ENCODE results near the gene PMS1.
"Not testable (repeated sequence)": the region's sequence is repeated elsewhere in the genome, so short reads cannot be mapped to it uniquely, and the experiment has no call there.

PMS1 gene

DNA sequence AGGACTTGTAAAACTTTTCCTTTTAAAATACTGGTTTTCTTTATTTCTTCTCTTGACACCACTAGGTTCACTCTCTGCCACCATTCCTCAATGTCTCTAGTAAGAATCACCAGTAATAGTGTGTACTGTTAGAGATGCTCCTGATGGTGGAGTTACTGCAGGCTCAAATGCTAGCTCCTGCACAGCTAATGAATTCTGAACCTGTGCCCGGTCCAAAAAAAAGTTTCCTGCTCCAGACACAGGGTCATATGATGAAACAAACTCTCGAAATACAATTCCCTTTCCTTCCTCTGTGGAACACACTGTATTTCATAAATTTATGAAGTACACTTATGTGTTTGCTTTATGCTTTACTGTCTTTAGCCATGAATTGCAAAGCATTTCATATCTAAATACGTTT is 19.2 kb downstream of the PMS1 start:
- no peak for DNase-seq (ENCODE audit: insufficient read length, low spot score)
- no peak for FAIRE-seq

DNA sequence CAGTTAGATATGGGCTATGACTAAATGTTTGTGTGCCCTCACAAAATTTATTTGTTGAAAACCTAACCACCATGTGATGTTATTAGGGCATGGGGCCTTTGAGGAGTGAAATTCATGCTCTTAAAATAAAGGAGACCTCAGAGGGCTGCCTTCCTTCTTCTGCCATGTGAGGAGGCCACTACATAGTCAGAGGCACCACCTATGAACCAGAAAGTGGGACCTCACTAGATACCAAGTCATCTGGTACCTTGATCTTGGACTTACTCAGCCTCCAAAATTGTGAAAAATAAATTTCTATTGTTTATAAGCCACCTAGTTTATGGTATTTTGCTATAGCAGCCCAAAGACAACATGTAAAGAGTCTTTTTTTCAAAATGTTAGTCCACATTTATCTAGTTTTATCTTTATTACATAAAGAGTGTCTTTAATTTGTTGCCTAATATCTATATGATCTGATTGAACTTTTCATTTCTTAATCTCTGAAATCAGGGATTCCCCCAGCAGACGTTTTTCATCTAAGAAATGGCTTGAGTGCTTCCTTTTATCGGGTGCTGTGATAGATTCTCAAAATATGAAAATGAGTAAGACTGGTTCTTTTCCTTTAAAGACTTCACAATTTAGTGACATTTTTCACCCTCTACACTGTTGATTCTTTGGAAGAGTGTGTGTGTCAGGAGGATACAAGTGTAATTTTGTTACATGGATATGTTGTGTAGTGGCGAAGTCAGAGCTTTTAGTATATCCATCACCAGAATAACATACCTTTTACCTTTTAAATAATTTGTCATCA is 34.2 kb downstream of the PMS1 start:
- FAIRE-seq = no peak

DNA sequence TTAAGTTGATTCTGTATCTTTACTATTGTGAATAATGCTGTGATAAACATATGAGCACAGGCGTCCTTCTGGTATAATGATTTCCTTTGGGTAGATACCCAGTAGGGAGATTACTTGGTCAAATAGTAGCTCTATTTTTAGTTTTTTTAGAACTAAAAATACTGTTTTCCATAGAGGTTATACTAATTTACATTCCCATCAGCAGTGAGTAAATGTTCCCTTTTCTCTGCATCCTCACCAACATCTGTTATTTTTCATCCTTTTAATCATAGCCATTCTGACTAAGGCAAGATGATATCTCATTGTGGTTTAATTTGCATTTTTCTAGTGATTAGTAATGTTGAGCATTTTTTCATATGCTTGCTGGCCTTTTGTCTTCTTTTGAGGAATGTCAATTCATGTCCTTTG is 35.1 kb downstream of the PMS1 start:
- no peak for DNase-seq (ENCODE audit: insufficient read length, low spot score)
- no peak for FAIRE-seq

More for the DNA sequence above, 34.2 kb downstream of the PMS1 start:
- no peak for DNase-seq (ENCODE audit: insufficient read length, low spot score)

DNA sequence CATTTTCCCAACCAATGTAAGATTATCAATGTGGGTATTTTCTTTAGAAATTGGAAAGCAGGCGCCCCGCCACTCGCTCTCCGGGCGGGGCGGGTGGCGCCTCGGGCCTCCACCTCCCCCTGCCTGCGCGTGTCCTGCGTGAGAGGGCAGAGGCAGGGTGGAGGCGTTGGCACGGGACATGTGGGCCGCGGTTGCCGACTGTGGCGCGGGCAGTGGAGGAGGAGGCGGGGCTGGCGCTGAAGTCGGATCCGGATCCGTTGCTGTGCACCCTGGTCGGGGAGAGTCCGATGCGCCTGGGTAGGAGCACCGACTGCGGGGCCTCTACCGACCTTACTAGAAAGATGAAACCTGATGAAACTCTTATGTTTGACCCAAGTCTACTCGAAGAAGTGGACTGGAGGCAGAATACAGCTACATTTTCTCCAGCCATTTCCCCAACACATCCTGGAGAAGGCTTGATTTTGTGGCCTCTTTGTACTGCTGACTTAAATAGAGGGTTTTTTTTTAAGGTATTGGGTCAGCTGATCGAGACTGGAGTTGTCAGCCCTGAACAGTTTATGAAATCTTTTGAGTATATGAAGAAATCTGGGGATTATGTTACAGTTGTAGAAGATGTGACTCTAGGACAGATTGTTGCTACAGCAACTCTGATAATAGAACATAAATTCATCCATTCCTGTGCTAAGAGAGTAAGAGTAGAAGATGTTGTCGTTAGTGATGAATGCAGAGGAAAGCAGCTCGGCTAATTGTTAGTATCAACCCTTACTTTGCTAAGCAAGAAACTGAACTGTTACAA is 37.9 kb downstream of the PMS1 start:
- DNase-seq (ENCODE audit: insufficient read length, low spot score) (no peak), FAIRE-seq (no peak)

DNA sequence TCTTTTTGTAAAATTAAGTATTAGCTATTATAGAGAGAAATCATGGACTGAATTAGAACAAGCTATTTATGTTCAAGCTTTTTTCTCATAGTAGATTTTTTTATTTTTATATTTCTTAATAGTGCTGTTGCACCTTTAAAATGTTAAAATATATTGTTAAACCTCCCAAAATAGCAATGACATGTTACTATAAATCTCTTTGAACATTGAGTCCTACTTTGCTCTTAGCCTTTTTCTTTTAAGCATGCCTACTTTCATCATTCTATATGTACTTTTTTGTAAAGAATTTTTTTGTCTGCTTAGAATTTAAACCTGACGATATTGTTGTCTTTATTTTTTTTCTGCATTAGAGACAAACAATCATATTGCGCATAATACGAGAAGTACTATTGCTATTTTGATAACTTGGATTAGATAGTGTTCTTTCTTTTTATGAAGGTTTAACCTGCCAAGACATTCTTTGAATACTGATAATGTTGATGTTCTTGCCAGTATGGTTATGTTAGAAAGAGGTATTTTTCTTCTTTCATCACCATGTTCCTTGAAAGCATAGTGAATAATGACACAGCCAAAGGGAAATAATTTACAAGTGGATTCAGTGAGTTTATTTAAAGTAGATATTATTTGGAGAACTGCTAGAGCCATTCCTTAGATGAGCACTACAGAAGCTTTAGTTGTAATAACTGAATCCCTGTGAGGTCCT is 40.6 kb downstream of the PMS1 start:
- FAIRE-seq = no peak
- DNase-seq (ENCODE audit: insufficient read length, low spot score) = no peak

DNA sequence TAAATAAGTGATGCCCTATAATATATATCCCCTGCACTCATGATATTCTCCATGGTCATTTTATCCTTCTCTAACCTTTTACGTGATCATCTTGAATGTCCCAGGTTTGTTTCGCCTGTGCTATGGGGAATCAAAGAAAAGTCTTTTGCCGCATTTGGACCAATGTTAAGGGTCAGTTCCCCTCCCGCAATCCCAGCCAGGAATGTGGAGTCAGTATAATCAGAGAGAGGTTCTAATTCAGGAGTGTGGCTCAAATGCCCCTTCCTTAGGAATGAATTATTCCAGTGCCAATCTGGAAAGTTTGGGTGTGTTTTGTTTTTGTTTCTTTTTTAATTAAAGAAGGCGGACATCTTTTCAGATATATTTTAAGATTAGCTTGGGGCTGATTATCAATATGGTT is 41.8 kb downstream of the PMS1 start:
- no peak for DNase-seq (ENCODE audit: insufficient read length, low spot score)
- FAIRE-seq = no peak

DNA sequence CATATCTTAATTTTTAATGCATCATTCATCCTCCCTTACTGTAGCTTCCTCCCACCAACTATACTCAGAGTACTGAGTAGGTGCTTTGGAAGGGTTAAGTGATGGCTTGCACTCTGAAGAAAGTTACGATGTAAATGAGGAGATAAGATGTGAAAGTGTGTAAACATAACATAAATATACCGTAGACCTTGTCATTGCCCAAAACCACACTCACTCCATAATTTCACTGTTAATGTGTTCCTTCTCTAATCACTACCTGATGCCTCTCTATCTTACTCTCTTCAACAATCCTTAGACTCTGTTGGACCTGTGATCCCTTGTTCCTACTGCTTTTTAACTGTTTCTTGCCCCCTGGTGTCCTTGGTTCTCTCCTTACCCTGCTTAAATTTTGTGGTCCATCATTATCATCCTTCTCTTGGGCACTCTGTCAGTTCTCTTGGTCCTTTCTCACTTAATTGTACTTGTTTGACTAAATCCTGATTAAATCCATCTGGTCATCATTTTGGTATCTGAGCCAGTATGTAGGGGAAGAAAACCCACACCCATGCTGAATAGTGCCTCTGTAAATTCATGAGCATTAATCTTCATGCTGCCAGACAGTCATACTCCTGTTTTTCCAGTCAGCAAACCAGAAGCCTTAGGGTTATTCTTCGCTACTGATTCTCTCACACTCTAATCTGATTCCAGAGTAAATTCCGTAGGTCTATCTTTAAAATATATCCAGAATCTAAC is 45.0 kb downstream of the PMS1 start:
- DNase-seq (ENCODE audit: insufficient read length, low spot score) = no peak

DNA sequence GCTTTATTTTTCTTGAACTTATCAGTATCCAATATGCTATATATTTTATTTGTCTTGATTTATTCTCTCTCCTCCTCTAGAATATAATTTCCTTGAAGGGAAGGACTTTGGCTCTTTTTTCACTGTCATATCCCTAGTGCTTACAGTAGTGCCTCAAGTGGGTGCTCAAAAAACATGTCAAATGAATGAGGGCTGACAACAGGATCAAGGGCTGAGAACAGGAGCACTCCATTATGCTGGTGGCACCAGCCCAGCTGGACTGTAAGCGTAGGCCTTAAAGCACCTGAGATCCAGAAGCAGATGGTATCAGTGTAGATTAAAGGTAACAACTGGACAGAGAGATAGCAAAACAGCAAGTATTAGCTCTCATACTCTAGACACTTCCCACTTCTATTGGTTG is 46.3 kb downstream of the PMS1 start:
- FAIRE-seq = no peak
- no peak for DNase-seq (ENCODE audit: insufficient read length, low spot score)

More for the DNA sequence above, 45.0 kb downstream of the PMS1 start:
- FAIRE-seq = no peak

DNA sequence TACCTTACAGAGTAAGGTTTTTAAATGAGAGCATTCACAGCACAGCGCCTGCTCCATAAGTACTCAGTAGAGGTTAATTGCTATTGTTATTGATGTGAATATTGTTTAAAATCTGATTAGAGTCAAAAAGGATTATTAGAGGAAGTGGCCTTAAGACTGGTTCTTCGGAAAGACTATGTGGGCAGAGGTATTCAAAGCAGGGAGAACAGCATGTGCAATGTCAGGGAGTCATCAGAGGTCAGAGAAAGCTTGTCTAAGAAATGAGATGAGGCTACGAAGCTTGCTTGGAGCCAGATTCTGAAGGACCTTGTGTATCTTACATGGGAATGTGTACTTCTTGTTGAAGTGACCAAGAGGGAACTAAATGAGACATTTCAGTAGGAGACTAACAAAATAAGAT is 49.8 kb downstream of the PMS1 start:
- no peak for FAIRE-seq

DNA sequence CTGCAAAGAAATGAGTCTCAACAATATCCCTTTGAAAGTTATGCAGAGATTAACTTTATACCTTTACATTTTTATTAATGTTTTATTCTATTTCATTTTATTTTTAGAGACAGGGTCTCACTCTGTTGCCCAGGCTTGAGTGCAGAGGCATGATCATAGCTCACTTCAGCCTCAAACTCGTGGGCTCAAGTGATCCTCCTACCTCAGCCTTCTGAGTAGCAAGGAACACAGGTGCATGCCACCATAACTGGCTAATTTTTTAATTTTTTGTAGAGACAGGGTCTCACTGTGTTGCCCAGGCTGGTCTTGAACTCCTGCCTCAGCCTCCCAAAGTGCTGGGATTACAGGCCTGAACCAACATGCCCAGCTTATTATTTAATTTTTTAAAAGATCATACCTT is 50.4 kb downstream of the PMS1 start:
- DNase-seq (ENCODE audit: insufficient read length, low spot score); FAIRE-seq: not testable (repeated sequence)

More for the DNA sequence above, 49.8 kb downstream of the PMS1 start:
- no peak for DNase-seq (ENCODE audit: insufficient read length, low spot score)

DNA sequence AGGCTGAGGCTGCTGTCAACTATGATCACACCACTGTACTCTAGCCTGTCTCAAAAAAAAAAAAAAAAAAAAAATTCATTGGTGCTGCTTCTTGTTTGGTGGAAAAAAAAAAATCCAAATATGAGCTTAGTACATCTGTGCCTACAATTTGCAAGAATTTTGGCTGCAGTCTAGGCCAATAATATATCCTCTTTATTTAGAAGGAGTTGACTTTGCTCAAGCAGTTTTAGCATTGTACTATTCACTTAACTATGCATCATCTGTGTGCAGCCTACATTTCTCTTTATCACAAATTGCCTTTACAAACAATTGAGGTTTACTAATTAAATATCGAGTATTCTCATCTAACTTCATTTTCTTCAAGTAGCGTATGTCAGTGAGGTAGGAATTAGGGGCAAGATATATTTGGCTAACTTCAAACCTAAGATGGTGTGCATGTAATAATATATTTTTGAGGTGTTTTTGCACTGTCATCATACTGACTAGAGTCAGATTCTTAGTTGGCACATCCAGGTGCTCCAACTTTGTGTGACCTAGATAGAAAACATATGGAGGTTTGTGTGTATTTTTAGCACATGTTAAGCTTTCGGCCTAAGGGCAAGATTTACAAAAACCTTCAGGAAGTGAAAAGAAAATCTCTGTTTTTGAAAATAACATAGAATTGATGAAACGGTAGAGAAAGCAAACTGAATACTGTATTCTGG is 51.8 kb downstream of the PMS1 start:
- no peak for DNase-seq (ENCODE audit: insufficient read length, low spot score)
- FAIRE-seq = no peak

DNA sequence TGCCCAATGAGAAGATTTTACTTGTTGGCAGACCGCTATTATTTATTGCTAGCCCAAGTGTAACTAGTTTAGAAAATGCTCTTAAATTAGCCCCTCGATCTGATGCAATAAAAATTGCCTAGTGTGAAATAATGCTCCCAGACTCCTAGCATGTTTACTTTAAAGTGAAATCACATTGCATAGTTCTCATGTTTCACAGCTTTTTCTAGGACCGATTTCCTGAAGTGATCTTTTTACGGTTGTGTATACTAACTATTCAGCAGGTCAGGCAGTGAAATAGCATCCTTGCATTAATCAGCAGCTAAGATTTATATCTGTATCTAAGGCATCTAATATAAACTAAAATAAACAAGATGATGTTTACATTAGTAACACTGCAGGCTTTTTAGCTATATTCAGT is 52.4 kb downstream of the PMS1 start:
- no peak for DNase-seq (ENCODE audit: insufficient read length, low spot score)
- FAIRE-seq = no peak

DNA sequence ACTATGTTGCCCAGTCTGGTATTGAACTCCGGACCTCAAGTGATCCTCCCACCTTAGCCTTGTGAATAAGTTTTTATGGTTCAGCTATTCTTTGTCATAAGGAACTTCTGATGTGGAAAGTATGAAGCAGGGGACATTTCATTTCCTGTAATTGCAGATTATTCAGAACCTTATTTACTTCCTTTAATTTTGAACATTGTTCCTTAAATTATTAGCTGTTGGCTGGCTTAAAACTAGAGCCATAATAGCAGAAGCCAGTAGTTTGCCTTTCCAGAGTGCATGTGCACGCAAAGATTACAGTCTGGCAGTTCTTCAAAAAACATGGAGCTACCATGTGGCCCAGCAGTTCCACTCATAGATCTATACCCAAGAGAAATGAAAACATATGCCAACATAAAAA is 53.1 kb downstream of the PMS1 start:
- DNase-seq (ENCODE audit: insufficient read length, low spot score) = no peak
- FAIRE-seq = no peak

DNA sequence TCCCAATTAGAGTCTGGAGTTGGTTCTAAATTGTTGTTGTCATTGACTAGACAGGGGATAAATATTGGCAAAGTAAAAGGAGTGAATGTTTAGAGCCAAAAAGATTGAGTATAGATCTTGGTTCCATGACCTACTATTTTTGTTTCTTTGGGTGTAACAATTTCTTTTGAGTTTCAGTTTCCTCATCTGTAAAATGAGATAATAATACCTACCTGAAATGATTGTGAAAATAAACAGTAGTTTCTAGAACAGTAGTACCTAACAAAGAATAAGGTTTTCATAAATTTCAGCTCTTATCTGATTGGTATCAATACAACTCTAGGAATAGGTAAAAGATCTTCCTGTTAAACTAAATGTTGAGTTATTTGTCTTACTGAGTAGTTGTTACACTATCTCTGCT is 56.8 kb downstream of the PMS1 start:
- peak; percentile 89 for FAIRE-seq
- DNase-seq (ENCODE audit: insufficient read length, low spot score) = no peak

DNA sequence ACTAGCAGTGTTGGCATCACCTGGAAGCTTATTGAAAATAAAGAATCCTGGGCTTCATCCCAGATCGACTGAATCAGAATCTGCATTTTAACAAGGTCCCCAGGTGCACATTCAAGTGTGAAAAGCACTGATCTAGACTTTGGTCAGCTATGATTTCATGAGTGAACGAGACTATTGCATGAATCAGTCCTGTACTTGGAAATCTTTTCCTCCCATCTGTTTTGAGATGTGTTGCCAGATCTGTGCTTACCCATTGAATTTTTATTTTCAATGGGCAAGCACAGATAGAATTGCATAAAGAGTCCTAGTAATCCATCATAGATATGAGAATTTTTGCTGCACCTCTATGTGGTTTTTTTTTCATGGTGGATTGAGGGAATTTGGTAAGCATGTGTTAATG is 64.0 kb downstream of the PMS1 start:
- FAIRE-seq (no peak), DNase-seq (ENCODE audit: insufficient read length, low spot score) (no peak)

DNA sequence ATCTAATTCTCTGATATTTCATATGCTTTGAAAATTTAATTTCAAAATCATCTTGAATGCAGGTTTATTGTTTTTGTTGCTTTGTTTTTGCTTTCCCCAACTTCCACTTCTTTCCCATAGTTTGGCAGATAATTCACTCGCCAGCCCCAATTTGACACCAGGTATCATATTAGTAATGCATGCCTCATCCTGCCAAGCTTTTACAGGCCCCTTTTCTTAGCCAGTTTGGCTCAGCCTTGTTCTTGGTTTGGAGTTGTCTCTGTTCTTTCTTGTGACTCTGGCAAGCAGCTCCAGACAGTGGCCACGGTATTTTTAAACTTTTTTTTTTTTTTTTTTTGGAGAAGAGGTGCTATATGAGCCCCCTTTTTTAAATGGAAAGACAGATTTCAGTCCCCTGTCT is 65.3 kb downstream of the PMS1 start:
- no peak for FAIRE-seq
- no peak for DNase-seq (ENCODE audit: insufficient read length, low spot score)

DNA sequence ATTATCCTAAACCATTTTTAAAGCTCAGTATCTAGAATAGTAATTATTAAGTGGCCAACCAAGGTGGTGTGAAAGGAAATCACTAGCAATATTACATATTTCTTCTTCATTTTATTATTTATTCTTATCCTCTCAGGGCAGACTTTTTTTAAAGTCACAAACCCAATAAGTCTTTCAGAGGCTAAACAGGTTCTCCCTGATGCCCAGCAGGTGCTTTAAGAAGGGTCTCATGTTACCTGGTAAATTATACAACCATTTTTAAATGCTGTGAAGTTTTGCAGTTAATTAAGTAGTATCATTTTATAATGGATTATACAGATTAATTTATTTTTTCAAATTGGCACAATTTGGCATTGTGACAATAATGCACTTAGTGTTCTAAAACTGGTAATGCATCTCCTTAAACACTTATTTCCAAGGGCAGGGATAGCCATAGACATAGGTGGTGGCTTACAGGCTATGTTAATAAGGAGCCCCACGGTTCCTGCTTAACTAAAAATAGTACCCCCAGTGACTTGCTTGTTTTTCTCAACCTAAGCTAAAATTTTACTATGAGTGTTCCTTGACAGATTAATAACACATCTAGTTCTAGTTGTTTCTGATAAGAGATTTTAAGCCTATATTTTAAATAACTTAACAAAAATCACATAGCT is 67.0 kb downstream of the PMS1 start:
- no peak for DNase-seq (ENCODE audit: insufficient read length, low spot score)
- FAIRE-seq = peak; percentile 65

DNA sequence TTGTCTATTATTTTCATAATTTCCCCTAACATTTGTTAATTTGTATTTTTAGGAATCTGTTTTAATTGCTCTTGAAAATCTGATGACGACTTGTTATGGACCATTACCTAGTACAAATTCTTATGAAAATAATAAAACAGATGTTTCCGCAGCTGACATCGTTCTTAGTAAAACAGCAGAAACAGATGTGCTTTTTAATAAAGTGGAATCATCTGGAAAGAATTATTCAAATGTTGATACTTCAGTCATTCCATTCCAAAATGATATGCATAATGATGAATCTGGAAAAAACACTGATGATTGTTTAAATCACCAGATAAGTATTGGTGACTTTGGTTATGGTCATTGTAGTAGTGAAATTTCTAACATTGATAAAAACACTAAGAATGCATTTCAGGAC is 69.9 kb downstream of the PMS1 start:
- FAIRE-seq (peak; percentile 11), DNase-seq (ENCODE audit: insufficient read length, low spot score) (no peak)

DNA sequence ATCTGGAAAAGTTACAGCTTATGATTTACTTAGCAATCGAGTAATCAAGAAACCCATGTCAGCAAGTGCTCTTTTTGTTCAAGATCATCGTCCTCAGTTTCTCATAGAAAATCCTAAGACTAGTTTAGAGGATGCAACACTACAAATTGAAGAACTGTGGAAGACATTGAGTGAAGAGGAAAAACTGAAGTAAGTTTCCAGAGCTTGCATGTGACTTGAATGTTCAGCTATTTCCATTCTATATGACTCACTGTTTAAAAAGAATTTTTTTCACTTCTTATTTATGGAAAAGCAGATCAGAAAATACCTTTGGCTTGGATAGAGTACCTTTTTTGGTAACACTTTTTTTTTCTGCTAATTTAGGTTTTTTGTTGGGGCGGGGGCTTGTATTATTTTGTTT is 70.7 kb downstream of the PMS1 start:
- DNase-seq (ENCODE audit: insufficient read length, low spot score) (no peak), FAIRE-seq (peak; percentile 14)

DNA sequence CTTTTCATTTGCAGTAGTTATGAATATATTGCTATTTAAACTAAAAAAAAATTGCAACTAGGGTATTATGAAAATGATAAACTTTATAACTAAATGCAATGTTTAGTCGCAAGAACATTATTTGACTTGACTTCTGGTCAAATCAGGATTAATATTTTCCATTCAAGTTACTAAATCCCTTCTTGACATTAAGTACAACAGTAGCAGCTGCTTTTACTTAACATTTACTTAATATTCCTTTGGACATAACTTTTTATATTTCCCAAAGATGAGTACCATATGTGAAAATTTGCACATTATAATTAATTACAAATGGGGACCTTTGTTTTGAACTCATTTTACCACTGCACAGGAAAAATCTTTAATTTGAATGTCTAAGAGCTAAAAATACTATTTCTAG is 74.0 kb downstream of the PMS1 start:
- FAIRE-seq = no peak
- no peak for DNase-seq (ENCODE audit: insufficient read length, low spot score)

Data from GM19239 (cell line).